IPS-18c (cell line): Measurements from ENCODE around the gene CCND2.

Source experiments
- H3K4me3 ChIP-seq: 2 replicates; pipeline ENCODE4 v1.7.0; 2013; ENCODE audit warnings: low read depth, mild to moderate bottlenecking, low read length, moderate library complexity; ENCODE audit not compliant: insufficient read depth
- H3K9me3 ChIP-seq: one replicate; pipeline ENCODE4 v1.6.1; 2013; ENCODE audit warnings: mild to moderate bottlenecking, low read length, moderate library complexity; ENCODE audit not compliant: control insufficient read depth, insufficient read depth

Gene CCND2

GRCh38 chr12:4282892-4283511 lies 9.4 kb downstream of the CCND2 start:
- no peak overlapping the region for H3K4me3 ChIP-seq
- no peaks in the 10 kb centered on the region for H3K9me3 ChIP-seq

GRCh38 chr12:4283512-4284255 lies 10.1 kb downstream of the CCND2 start:
- Histone ChIP-seq H3K9me3 (no peaks in the 10 kb centered on the region), H3K4me3 (no peak overlapping the region)

- no peak overlapping the region for H3K4me3 ChIP-seq
- H3K9me3 ChIP-seq: no peaks in the 10 kb centered on the region
Observed at GRCh38 chr12:4284306-4284705, 10.7 kb downstream of the CCND2 start.

DNA sequence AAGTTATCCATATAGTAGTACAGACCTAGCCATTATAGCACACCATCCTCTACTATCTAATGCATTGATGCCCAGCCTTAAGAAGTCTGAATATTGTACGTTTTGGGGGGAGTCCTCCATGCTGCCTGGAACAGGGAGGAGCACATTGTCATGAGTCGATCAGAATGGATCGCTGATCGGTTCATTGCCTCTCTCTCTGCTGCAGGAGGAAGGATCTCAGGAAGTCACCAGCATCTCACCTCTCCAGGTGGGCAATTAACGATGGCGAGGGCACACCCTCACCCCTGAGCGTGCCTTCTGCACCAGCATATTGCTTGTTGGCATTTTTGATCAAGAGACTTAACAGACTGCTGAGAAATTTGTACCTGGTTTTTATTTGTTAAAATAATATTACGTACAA lies 11.5 kb downstream of the CCND2 start:
- no peaks in the 10 kb centered on the region for H3K9me3 ChIP-seq
- no peak overlapping the region for H3K4me3 ChIP-seq

- Histone ChIP-seq H3K4me3 (no peak overlapping the region), H3K9me3 (no peaks in the 10 kb centered on the region)
Observed at GRCh38 chr12:4286228-4286627, 12.7 kb downstream of the CCND2 start.

DNA sequence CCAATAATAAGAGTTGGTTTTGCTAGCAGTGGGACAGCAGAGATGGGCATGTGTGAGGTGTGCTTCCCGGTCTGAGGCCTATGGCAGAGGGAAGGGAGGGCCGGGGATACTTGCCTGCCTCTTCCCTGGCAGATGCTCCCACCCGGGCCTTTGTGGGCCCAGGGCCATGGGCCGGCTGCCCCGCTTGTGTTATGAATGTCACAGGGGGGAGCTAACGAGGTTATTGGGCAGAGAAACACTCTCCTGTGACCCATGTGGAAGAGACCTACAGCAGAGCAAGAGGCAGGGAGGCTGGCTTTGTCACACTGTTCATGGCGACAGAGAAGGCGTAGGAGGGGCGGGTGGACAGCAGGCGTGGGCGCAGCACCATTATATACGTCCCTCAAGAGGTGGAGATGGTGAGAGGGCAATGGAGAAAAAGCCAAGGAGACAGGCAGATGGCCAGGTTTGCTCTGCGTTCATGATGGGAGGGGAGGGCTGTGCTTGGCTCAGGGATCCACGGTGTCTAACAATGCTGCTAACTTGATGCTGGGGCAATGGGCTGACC lies 13.3 kb downstream of the CCND2 start:
- H3K4me3 ChIP-seq: no peak overlapping the region
- no peaks in the 10 kb centered on the region for H3K9me3 ChIP-seq

DNA sequence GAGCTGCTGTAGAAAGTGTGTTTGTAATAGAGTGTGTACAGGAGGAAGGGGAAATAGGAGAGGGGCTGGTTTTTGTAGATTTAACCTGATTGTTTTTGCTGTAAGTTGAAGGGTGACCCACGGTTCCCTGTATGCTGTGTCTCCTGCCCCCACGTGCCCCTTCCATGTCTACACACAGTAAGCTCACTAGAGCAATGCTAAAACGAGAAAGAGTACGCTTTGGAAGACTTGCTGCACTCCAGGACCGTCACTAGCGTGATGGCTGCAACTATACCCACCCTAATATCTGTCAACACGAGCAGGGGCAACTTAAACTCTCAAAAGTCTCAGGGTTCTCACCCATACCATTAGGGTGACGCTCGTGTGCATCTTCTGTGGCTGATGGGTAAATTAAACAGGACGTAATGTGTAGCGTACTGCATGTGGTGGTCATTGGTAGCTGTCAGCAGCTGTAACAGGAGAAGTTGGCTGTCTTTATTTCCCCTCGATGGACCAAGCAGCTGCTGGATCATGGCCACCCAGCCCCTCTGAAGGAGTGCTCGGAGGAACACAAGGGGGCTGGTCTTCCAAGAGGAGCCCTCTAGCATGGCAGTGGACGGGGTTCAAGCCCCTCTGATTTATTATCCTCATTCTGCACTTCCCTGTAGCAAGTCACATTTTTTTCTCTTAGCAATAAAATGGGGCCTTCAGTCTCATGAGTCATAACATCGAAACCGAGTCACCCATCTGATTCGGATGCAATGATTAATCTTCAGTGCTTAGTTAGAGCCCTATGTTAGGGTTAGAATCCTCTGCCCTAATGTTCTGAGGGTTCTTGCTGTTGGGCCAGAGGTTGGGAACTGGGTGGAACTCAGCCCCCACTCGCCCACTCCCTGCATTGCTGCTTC lies 14.0 kb downstream of the CCND2 start:
- no peaks in the 10 kb centered on the region for H3K9me3 ChIP-seq
- no peak overlapping the region for H3K4me3 ChIP-seq

GRCh38 chr12:4288296-4289131 lies 15.0 kb downstream of the CCND2 start:
- H3K9me3 ChIP-seq: no peaks in the 10 kb centered on the region

GRCh38 chr12:4289231-4289878 lies 15.8 kb downstream of the CCND2 start:
- H3K4me3 ChIP-seq: no peak overlapping the region
- H3K9me3 ChIP-seq: no peaks in the 10 kb centered on the region

More at GRCh38 chr12:4288296-4289131, 15.0 kb downstream of the CCND2 start:
- H3K4me3 ChIP-seq: no peak overlapping the region

- Histone ChIP-seq H3K9me3 (no peaks in the 10 kb centered on the region), H3K4me3 (no peak overlapping the region)
Observed at GRCh38 chr12:4289998-4290790, 16.6 kb downstream of the CCND2 start.

DNA sequence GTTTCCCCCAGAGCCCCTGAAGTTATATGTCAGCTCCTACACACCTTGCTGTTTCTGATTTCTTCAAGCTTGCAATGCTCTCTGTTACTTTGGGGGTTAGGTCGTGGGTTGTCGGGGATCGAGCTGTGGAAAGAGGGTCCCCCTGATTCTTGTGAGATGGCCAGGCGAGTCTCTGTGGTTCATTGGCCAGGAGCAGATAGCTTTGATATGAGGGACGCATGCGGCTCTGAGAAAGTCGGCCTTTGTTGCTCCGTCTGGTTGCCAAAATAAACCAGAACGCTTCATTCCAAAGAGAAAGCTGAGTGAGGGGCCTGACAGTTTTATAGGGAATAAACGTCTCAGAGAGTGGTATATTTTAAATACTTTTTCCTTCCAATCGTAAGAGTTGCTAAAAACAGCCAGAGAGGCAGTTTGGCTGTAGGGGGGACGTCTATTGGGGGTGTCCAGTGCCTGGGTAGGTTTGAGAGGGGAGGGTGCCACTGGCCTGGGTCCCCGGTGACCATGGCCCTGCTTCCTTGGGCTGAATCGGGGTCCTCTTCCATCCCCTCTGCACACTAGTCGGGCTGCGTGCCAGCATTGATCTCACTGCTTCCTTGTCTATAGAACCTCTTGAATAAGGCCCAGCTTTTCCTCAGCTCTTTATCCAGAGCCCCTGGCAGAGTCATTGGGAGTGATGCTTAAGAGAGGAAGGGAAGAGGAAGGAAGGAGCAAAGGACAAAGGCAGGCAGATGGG lies 18.9 kb downstream of the CCND2 start:
- no peak overlapping the region for H3K4me3 ChIP-seq

GRCh38 chr12:4293299-4293965 lies 19.9 kb downstream of the CCND2 start:
- Histone ChIP-seq H3K9me3 (no peaks in the 10 kb centered on the region), H3K4me3 (no peak overlapping the region)

More for the DNA sequence above, 18.9 kb downstream of the CCND2 start:
- no peaks in the 10 kb centered on the region for H3K9me3 ChIP-seq

DNA sequence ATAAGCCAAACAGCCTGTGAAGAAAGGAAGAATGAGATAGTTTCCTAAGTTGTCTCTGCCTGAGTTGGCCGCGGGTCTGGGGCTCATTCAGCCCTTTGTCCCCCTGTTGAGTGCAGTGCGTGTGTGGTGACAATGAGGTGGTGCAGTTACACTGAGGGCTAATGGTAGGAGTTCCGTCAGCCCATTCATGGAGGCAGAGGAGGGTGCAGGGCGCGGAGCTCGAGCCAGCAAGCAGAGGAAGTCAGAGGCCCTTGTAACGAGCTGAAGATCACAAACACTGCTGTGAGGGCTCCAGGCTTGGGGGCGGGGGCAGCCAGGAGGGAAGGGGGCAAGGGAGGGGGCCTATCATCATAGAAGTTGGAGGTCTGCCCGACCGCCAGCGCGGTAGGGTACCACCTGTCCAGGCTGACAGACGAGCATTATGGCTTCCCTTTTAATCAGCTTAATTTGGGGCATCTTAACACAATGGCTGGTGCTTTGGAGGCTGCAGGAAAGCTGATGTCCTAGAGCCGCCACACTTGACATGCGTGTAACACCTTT lies 20.5 kb downstream of the CCND2 start:
- H3K9me3 ChIP-seq: no peaks in the 10 kb centered on the region
- no peak overlapping the region for H3K4me3 ChIP-seq

DNA sequence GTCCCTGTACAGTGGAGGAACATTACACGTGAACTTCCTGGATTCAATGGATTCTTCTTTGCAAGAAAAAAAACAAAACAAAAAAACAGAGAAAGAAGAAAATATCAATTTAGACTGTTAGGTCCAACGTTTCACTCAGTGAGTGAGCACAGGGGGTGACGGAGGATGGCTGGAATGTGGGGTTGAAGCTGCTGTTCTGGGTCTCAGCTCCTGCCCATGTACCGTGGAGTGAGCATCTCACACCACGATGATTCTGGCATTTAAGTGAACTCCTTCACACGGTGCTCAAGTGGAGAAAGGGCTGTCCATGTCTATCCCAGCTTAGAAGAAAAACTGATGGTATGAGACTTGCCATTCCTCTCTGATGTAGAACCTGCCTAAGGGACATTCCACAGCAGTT lies 23.2 kb downstream of the CCND2 start:
- Histone ChIP-seq H3K9me3 (no peaks in the 10 kb centered on the region), H3K4me3 (no peak overlapping the region)
